ENCODE measurements around the gene MSANTD1. TPM values are rescaled to one million over a fixed set of nuclear protein-coding genes. Genes with fewer than 3 reads are reported as not detected.

Gene MSANTD1
- total RNA-seq, 1 experiment from 2014 or later, result 0.95 TPM

DNA sequence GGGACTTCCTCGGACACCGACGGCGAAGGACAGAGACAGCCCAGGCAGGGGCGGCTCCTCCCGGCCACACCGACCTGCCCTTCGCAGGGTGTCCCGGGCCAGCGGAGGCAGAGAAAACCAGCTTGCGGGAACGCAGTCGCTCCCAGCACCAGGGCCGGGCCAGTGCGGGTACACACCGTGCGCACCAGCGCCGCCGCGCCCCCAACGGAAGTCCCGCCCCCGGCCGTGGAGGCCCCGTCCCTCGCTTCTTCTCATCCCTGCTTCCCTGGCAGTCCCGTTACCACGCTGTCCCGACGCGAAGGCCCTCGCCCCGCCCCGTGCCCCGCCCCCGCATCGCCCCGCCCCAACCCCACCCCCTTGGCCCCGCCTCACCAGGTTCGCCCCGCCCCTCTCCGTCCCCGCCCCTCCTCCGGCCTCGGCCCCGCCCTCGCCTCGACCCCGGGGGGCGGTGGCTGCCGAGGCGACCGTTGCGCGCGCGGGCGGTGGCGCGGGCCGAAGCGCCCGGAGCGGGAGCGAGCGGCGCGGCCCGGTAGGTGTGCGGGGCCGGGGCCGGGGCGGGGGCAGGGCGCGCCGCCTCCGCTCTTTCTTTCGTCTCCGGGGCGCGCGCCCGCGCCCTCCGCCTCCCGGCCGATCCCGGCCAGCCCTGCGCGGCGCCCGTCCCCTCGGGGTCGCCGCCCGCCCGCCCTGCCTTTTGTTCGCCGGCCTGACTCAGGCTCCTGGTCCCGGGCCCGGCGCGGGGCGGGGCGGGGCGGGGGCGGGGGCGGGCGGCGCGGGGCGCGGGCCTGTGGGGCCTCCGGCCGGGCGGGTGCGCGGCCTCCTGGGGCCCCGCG, 43.8 kb downstream of the MSANTD1 start, which contains the start of gene RGS12:
RGS12 (plus strand) TSS at position 451 of the 830 bp plus-strand sequence. CDS start 23,150 bp downstream, outside the sequence.
- H3K4me3 Mint-ChIP-seq (ENCODE audit: unreplicated experiment), result peak within 1 kb of the TSS; percentile 88
- intact Hi-C loops (cut with micrococcal nuclease; ENCODE audit: unreplicated experiment), result loop anchor here (1.0 kb wide), 1 partner anchor 218 kb away; the partner anchor contains the start of genes HTT and HTT-AS
- peaks cover 6% of the 10 kb centered on the region for H3K36me3 Mint-ChIP-seq (ENCODE audit: insufficient read depth, unreplicated experiment)
- TF ChIP-seq, protein P1, sequence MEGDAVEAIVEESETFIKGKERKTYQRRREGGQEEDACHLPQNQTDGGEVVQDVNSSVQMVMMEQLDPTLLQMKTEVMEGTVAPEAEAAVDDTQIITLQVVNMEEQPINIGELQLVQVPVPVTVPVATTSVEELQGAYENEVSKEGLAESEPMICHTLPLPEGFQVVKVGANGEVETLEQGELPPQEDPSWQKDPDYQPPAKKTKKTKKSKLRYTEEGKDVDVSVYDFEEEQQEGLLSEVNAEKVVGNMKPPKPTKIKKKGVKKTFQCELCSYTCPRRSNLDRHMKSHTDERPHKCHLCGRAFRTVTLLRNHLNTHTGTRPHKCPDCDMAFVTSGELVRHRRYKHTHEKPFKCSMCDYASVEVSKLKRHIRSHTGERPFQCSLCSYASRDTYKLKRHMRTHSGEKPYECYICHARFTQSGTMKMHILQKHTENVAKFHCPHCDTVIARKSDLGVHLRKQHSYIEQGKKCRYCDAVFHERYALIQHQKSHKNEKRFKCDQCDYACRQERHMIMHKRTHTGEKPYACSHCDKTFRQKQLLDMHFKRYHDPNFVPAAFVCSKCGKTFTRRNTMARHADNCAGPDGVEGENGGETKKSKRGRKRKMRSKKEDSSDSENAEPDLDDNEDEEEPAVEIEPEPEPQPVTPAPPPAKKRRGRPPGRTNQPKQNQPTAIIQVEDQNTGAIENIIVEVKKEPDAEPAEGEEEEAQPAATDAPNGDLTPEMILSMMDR (IDR thresholded peaks at IDR 0.05; ENCODE audit: insufficient read depth in 1 of 2, low read depth in 1 of 2, low read length in 1 of 2, severe bottlenecking in 1 of 2, unreplicated experiment in 1 of 2), result no peak
- H3K4me1 Mint-ChIP-seq (ENCODE audit: low read depth, unreplicated experiment), result peaks cover 17% of the 10 kb centered on the region
- H3K9me3 Mint-ChIP-seq (ENCODE audit: unreplicated experiment), result no peaks in the 10 kb centered on the region
- H3K27me3 ChIP-seq (replicated peaks; ENCODE audit: control insufficient read depth, insufficient read depth, low read length), result no peaks in the 10 kb centered on the region
- H3K4me3 ChIP-seq (ENCODE audit: low read depth, low read length), result peak within 1 kb of the TSS; percentile 82
- no peaks in the 10 kb centered on the region for H3K4me1 ChIP-seq
- POLR2A ChIA-PET, result no interaction called here
- peak; percentile 95 to 96 for DNase-seq
- CTCF ChIA-PET, result interaction anchor here (1.1 kb wide), 1 partner anchor 17 kb away, joined by 3 read pairs; no protein-coding TSS in a partner anchor
- no peaks in the 10 kb centered on the region for H3K27me3 Mint-ChIP-seq (ENCODE audit: insufficient read depth, unreplicated experiment)
- no peaks in the 10 kb centered on the region for H3K9me3 ChIP-seq
- no peaks in the 10 kb centered on the region for H3K36me3 ChIP-seq (ENCODE audit: control insufficient read depth, insufficient read depth, low read length)
- BruUV-seq (replicated peaks), result no TSS peak
- H3K27ac Mint-ChIP-seq (ENCODE audit: unreplicated experiment), result peak within 1 kb of the TSS; percentile 77

DNA sequence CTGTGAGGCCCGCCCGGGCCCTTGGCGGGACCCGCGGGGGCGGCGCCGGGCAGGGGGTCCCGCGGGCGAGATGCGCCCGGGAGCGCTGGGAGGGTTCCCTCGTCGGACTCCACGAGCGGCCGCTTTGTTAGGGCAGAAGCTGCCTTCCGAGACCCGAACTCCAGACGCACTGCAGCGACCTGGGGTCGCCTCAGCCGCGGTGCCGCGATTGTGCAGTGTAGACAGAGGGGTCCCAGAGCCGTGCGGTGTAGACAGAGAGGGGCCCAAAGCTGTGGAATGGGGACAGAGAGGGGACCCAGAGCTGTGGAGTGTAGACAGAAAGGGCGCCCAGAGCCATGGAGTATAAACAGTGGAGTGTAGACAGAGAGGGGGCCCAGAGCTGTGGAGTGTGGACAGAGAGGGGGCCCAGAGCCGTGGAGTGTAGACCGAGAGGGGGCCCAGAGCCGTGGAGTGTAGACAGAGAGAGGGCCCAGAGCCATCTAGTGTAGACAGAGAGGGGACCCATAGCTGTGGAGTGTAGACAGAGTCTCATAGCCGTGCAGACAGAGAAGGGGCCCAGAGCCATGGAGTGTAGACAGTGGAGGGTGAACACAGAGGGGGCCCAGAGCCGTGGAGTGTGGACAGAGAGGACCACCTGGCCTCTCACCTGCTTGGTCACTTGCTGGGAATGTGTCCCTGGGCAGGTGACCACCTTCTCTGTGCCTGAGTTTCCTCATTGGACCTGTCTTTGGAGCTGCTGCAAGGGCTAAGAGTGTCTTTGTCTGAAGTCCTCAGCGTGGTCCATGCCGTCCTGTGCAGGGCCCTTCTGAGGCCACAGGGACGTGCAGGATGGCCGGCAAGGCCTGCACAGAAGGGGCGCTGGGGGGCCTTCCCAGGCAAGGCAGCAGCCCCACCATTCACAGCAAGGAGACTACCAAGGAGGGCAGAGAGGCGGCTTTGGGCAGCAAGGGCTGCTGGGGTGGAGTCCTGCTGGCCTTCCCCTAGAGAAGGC, 44.7 kb downstream of the MSANTD1 start:
- intact Hi-C loops (cut with micrococcal nuclease; ENCODE audit: unreplicated experiment), result no loop called here
- TF ChIP-seq, protein P1 (IDR thresholded peaks at IDR 0.05; ENCODE audit: insufficient read depth in 1 of 2, low read depth in 1 of 2, low read length in 1 of 2, severe bottlenecking in 1 of 2, unreplicated experiment in 1 of 2), result no peak
- H3K4me1 ChIP-seq, result no peaks in the 10 kb centered on the region
- ChIA-PET POLR2A (interaction anchor here (0.6 kb wide), 1 partner anchor 202 kb away, joined by 4 read pairs; no protein-coding TSS in a partner anchor), CTCF (no interaction called here)
- Mint-ChIP-seq H3K4me1 (ENCODE audit: low read depth, unreplicated experiment) (peaks cover 17% of the 10 kb centered on the region), H3K9me3 (ENCODE audit: unreplicated experiment) (no peaks in the 10 kb centered on the region), H3K27me3 (ENCODE audit: insufficient read depth, unreplicated experiment) (no peaks in the 10 kb centered on the region), H3K27ac (ENCODE audit: unreplicated experiment) (peak overlapping the region; percentile 77), H3K4me3 (ENCODE audit: unreplicated experiment) (peak overlapping the region; percentile 84), H3K36me3 (ENCODE audit: insufficient read depth, unreplicated experiment) (peaks cover 6% of the 10 kb centered on the region)
- DNase-seq, result no peak
- peak overlapping the region; percentile 57 for H3K4me3 ChIP-seq (ENCODE audit: low read depth, low read length)
- no peaks in the 10 kb centered on the region for H3K9me3 ChIP-seq
- no TSS peak for BruUV-seq (replicated peaks)
- no peaks in the 10 kb centered on the region for H3K36me3 ChIP-seq (ENCODE audit: control insufficient read depth, insufficient read depth, low read length)
- no peaks in the 10 kb centered on the region for H3K27me3 ChIP-seq (replicated peaks; ENCODE audit: control insufficient read depth, insufficient read depth, low read length)

Measured in Caco-2 (cell line).